HG03103 (cell line): ENCODE results near the gene IZUMO1.
A peak's percentile ranks its signal among the peaks of the same experiment; 100 is the strongest.
"Not testable (repeated sequence)": the region's sequence is repeated elsewhere in the genome, so short reads cannot be mapped to it uniquely, and the experiment has no call there.

Experiments
- ATAC-seq: cut with Tn5 transposase; IDR thresholded peaks from one replicate; pipeline ENCODE4 v1.9.1; 2021; ENCODE audit warnings: low read depth; ENCODE audit not compliant: unreplicated experiment

The IZUMO1 gene

DNA sequence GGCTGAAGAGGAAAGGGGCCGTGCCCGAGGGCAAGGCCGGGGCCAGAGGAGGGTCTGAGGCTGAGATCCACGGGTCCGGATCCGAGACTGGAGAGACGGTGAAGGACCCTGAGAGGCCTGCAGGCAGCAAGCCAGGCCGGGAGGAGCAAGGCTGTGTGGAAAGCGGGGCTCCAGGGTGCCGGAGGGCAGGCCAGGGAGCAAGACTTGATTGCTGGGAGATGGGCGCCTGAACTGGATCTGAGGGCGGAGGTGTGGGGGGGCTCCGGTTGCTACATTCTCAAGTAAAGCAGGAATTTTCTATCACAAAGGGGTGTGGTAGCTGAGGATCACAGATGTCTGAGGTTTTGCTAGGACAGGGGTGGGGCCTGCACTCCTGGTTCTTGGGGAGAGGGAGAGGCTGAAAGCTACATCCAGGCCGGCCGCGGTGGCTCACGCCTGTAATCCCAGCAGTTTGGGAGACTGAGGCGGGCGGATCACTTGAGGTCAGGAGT, 31.0 kb downstream of the IZUMO1 start:
- no peak for ATAC-seq

- no peak for ATAC-seq
Measured at GRCh38 chr19:48714759-48715675, 31.7 kb downstream of the IZUMO1 start.

GRCh38 chr19:48713864-48714755, 32.6 kb downstream of the IZUMO1 start:
- peak; percentile 84 for ATAC-seq

GRCh38 chr19:48713041-48713863, 33.5 kb downstream of the IZUMO1 start:
- ATAC-seq: no peak

DNA sequence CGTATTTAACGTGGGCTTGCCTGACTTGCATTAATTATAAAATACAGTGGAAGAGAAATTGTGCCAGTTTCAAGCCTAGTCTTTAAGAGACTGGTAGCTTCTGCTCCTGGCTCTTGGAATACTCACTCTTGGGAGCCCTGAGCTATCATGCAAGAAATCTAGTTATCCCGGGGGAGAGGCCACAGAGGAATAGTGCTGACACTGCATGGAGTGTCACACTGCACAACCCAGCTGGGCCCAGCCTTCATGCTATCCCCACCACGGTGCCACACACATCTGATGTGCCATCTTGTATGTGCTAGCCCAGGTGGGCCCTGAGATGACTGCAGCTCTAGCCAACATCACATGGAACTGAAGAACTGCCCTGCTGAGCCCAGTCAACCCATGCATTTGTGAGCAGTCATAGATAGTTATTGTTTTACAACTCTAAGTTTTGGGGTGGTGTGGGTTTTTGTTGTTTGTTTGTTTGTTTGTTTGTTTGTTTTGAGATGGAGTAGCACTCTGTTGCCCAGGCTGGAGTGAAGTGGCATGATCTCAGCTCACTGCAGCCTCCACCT, 35.5 kb downstream of the IZUMO1 start:
- ATAC-seq: no peak

GRCh38 chr19:48708471-48708870, 38.2 kb downstream of the IZUMO1 start:
- ATAC-seq: no peak

- ATAC-seq: no peak
Measured at GRCh38 chr19:48705431-48705830, 41.3 kb downstream of the IZUMO1 start.

- no peak for ATAC-seq
Measured at GRCh38 chr19:48703316-48703715, 43.4 kb downstream of the IZUMO1 start.

DNA sequence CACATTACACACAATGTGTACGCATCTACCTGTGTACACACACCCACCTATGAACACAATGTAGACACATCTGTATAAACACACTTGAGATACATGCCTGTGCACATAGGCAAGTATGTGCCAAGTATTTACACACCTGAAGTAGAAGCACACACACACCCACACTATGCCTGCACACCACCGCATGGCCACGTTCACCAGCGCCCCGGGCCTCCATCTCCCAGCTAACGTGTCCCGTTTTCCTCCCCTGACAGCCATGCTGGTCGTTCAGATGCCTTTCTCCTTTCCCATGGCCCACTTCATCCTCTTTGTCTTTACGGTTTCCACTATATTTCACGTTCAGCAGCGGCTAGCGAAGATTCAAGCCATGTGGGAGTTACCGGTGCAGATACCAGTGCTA, 44.0 kb downstream of the IZUMO1 start:
- ATAC-seq: no peak

- no peak for ATAC-seq
Measured at GRCh38 chr19:48698046-48698445, 48.7 kb downstream of the IZUMO1 start.

DNA sequence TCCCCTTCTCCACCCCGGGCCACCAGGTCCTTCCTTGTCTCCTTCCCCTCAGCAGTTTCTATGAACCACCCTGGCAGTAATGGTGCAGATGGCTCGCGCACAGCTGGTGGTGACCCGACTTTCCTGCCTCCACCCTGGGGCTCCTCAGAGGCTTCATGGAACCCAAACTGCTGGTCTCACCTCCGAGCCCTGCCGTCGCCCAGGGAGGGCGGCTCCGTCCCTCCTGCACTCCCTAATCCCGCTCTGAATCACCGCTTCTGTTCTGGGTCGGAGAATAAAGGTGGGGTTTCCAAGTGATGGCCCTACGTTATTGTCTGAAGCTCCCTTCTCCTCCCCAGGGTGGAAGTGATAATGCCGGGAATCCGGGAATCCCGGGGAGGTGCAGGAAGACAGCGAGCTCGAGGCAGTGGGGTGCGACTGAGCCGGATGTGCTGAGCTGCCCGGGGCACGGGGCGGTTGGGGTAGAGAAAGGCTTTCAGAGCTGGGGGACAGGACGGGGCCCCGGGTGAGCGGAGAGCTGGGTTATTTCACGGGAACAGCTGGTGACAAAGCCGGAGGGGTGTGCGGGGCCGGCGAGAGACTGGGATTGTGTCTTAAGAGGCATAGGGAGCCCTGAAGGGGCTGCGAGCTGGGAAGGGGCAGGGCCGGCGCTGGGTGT, 50.2 kb downstream of the IZUMO1 start:
- ATAC-seq: no peak

DNA sequence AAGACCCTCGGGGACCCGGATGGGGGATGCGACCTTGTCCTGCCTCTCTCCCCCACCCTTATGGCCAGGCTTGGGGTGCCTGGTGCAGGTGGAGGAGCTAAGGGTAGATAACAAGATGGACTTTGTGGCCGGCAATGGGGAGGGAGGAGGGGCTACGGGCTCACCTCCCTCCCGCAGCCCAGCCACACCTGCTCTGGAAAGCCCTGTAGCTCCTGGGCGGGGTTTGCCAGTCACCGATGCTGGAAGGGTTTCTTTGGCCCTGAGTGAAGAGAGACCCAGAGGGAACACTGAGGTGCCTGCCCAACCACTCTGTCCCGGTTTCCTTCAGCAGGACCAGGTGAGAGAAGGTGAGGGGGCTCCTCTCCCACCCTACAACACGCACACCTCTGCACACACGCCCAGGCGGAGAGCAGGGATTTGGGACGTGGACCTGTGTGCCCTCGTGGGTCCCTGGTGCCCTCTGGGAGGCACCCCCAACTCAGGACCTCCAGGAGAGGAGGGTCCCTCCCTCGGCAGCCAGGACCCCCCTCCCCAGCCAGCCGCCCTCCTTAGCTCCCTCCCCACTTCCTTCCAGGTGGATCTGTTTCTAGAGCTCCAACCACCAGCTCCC, 50.9 kb downstream of the IZUMO1 start, which contains the start of gene FUT2:
FUT2 (plus strand) TSS at position 229 of the 610 bp plus-strand sequence. CDS start 6,986 bp downstream, outside the sequence.
- no peak for ATAC-seq

DNA sequence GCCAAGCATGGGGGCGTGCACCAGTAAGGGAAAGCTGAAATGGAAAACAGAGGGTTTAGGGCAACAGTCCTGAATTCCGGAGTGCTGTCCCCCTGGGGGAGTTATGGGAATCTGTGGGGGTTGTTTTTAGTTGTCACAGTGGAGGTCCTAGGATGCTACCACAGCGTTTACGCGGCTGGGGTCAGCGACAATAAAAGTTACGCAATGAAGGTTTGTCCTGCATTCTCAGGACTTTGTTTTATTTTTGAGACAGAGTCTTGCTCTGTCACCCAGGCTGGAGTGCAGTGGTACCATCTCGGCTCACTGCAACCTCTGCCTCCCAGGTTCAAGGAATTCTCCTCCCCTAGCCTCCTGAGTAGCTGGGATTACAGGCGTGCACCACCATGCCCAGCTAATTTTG, 53.1 kb downstream of the IZUMO1 start:
- not testable (repeated sequence) for ATAC-seq
